SU-DHL-6 (cell line): Measurements from ENCODE around the gene POGLUT2.

Experiments
- EZH2phosphoT487 ChIP-seq: fragments of 200-600 bp; sonication (generic), shearing (Covaris generic); conservative IDR thresholded peaks from 2 replicates; pipeline ENCODE4 v1.6.1; 2018; ENCODE audit warnings: mild to moderate bottlenecking, antibody characterized with exemption, low read length, moderate library complexity, mixed read lengths
- TF ChIP-seq, protein P1 (sequence below): fragments of 200-600 bp; sonication (generic); IDR thresholded peaks from one replicate; pipeline ENCODE4 v1.5.1; 2017; ENCODE audit warnings: antibody characterized with exemption, mild to moderate bottlenecking, low read length, moderate library complexity; ENCODE audit not compliant: insufficient read depth, poor library complexity, severe bottlenecking

DNA sequence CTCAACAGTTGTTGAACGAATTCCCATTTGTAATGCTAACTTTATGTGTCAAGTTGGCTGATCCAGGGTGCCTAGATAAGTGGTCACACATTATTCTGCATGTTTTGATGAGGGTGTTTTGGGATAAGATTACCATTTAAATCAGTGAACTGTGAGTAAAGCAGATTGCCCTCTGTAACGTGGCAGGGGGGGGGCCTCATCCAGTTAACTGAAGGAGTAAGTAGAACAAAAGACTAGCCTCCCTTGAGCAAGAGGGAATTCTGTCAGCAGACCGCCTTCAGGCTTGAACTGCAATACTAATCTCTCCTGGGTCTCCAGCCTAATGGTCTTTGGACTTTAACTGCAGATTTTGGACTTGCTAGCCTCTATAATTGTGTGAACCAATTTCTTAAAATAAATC lies 21.0 kb downstream of the POGLUT2 start:
- TF ChIP-seq, protein P1, sequence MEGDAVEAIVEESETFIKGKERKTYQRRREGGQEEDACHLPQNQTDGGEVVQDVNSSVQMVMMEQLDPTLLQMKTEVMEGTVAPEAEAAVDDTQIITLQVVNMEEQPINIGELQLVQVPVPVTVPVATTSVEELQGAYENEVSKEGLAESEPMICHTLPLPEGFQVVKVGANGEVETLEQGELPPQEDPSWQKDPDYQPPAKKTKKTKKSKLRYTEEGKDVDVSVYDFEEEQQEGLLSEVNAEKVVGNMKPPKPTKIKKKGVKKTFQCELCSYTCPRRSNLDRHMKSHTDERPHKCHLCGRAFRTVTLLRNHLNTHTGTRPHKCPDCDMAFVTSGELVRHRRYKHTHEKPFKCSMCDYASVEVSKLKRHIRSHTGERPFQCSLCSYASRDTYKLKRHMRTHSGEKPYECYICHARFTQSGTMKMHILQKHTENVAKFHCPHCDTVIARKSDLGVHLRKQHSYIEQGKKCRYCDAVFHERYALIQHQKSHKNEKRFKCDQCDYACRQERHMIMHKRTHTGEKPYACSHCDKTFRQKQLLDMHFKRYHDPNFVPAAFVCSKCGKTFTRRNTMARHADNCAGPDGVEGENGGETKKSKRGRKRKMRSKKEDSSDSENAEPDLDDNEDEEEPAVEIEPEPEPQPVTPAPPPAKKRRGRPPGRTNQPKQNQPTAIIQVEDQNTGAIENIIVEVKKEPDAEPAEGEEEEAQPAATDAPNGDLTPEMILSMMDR, result no peak
- TF ChIP-seq EZH2phosphoT487, result no peak
